Measurements from ENCODE around the gene TRIM67. TPM values are rescaled to one million over a fixed set of nuclear protein-coding genes. Genes with fewer than 3 reads are reported as not detected.
A peak's percentile ranks its signal among the peaks of the same experiment; 100 is the strongest.

TRIM67 gene
- total RNA-seq, 3 donors from 2014 or later, result 0.05 to 0.22 TPM; not detected in 1

DNA sequence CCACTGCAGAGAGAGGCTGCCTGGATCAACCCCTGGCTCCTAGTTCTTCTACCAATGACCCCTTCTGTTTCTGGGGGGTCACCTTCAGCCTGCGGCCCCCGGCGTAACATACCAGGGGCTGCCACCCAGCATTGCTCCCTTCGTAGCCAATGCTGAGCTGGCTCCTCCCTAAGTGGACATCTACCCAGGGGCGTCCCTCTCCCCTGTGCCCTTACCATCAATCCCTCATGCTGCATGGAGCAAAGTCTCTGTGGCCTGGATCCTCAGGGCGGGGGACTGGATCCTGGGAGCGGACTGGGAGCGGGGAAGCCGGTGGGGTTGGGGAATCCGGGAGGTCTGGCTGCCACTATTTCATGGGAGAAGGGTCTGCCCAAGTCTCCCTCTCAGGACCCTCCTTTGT lies 28.6 kb downstream of the TRIM67 start:
- intact Hi-C loops (cut with DNase I, micrococcal nuclease), result no loop called here
- no peak for ATAC-seq
- TF ChIP-seq, protein P1, sequence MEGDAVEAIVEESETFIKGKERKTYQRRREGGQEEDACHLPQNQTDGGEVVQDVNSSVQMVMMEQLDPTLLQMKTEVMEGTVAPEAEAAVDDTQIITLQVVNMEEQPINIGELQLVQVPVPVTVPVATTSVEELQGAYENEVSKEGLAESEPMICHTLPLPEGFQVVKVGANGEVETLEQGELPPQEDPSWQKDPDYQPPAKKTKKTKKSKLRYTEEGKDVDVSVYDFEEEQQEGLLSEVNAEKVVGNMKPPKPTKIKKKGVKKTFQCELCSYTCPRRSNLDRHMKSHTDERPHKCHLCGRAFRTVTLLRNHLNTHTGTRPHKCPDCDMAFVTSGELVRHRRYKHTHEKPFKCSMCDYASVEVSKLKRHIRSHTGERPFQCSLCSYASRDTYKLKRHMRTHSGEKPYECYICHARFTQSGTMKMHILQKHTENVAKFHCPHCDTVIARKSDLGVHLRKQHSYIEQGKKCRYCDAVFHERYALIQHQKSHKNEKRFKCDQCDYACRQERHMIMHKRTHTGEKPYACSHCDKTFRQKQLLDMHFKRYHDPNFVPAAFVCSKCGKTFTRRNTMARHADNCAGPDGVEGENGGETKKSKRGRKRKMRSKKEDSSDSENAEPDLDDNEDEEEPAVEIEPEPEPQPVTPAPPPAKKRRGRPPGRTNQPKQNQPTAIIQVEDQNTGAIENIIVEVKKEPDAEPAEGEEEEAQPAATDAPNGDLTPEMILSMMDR (IDR thresholded peaks at IDR 0.05), result no peak
- no peaks in the 10 kb centered on the region for H3K36me3 ChIP-seq (ENCODE audit: low read depth)
- no peaks in the 10 kb centered on the region for H3K9me3 ChIP-seq
- DNase-seq, result no peak
- H3K4me3 ChIP-seq, result no peak overlapping the region
- H3K4me1 ChIP-seq (ENCODE audit: low read depth), result no peaks in the 10 kb centered on the region

DNA sequence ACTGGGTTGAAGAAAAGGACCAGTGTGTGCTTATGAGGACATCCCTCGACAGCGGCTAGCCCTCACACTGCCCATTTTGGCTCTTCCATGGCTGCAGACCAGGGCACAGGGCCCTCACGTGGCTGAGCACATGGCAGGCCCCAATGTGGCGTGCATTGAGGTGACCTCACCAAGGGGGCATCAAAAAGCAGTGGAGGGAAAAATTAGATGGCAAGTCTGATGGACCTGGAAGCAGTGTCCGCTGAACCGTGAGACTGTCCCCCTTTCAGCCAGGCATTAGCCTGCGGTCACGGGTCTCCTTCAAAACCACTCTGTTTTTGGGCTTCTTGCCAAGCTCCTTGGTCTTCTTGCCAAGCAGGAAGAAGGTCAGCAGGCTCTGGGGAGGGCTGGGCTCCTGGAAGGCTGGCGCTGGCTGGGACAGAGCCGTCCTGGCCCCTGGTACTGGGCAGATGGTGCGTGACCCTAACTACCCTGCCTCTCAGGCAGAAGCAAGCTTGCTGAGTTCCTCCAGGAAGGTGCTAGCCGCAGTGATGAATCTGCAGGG lies 30.8 kb downstream of the TRIM67 start:
- H3K9me3 ChIP-seq, result no peaks in the 10 kb centered on the region
- H3K36me3 ChIP-seq (ENCODE audit: low read depth), result no peaks in the 10 kb centered on the region
- intact Hi-C loops (cut with DNase I, micrococcal nuclease), result no loop called here
- no peak overlapping the region for H3K4me3 ChIP-seq
- peak in 1 of 3 donors; percentile 62 for DNase-seq
- TF ChIP-seq, protein P1 (IDR thresholded peaks at IDR 0.05), result no peak
- H3K4me1 ChIP-seq (ENCODE audit: low read depth), result no peaks in the 10 kb centered on the region
- ATAC-seq, result peak; percentile 55

DNA sequence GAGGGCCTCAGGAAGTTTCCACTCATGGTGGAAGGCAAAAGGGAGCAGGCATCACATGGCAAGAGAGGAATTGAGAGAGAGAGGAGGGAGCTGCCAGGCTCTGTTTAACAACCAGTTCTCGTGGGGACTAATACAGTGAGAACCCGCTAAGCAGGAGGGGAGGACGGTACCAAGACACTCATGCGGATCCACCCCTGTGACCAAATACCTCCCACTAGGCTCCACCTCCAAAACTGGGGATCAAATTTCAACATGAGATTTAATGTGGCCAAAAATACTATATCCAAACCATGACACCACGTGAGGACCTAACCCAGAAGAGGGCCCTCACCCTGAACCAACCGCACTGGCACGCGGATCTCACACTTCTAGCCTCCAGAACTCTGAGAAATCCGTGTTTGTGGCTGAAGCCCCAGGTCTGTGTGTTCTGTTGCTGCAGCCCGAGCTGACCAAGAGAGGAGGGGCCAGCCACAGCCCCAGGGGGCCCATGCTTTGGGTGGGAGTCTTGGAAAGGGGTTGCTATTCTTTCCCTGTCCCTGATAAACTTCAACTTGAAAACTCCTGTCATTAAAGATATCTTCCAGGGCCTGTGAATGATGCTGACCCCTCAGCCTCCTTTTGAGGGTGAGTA lies 32.0 kb downstream of the TRIM67 start:
- ATAC-seq (no peak), DNase-seq (no peak)
- TF ChIP-seq, protein P1 (IDR thresholded peaks at IDR 0.05), result no peak
- intact Hi-C loops (cut with DNase I, micrococcal nuclease), result no loop called here
- no peaks in the 10 kb centered on the region for H3K4me1 ChIP-seq (ENCODE audit: low read depth)
- no peak overlapping the region for H3K4me3 ChIP-seq
- no peaks in the 10 kb centered on the region for H3K36me3 ChIP-seq (ENCODE audit: low read depth)
- H3K9me3 ChIP-seq, result no peaks in the 10 kb centered on the region

DNA sequence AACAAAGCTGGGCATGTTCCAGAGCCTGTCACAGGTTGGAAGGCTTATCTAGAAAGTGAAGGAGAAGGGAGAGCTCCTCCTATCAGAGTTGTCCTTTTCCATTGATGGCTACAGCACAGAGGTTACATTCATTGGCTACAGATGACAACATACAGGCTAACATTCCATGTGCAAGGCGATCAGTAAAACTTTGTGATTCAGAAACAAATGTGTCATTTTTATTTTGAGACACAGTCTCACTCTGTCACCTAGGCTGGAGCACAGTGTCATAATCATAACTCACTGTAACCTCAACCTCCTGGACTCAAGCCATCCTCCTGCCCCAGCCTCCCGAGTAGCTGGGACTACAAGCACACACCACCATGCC lies 32.6 kb downstream of the TRIM67 start:
- TF ChIP-seq, protein P1 (IDR thresholded peaks at IDR 0.05), result no peak
- no peak overlapping the region for H3K4me3 ChIP-seq
- H3K9me3 ChIP-seq, result no peaks in the 10 kb centered on the region
- DNase-seq (no peak), ATAC-seq (no peak)
- H3K36me3 ChIP-seq (ENCODE audit: low read depth), result no peaks in the 10 kb centered on the region
- intact Hi-C loops (cut with DNase I, micrococcal nuclease), result no loop called here
- H3K4me1 ChIP-seq (ENCODE audit: low read depth), result no peaks in the 10 kb centered on the region

DNA sequence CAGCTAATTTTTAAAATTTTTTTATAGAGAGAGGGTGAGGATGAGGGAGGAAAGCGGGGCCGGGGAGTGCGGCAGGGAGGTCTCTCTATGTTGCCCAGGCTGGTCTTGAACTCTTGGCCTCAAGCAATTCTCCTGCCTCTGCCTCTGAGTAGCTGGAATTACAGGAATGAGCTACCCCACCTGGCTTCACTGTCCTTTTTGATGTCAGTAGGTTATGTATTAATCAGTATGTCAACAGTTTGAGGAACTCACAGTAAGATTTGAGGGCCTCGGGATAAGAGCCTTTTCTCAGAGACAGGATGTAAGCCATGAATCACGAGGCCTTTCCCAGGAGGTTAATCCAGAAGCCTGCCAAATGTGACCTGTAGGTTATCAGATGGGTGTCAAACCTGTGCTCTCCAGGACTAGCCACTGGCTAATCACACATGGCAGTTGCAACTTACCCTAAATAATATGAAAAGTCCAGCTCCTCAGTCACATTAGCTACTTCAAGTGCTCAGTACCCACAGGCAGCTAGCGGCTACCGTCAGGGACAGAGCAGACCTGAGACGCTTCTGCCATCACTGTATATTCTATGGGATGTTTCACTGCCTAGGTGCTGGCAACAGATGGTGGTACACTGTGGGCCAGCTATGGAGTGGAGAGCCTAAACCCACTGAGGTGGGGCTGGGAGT lies 33.1 kb downstream of the TRIM67 start:
- Histone ChIP-seq H3K4me1 (ENCODE audit: low read depth) (no peaks in the 10 kb centered on the region), H3K9me3 (no peaks in the 10 kb centered on the region), H3K36me3 (ENCODE audit: low read depth) (no peaks in the 10 kb centered on the region), H3K4me3 (no peak overlapping the region)
- ATAC-seq (peak; percentile 64), DNase-seq (no peak)
- TF ChIP-seq, protein P1 (IDR thresholded peaks at IDR 0.05), result no peak
- intact Hi-C loops (cut with DNase I, micrococcal nuclease), result no loop called here

Data from mucosa of descending colon (tissue), 3 donors.